GM18507 (cell line): ENCODE measurements around the gene YIF1A.
"Not testable (repeated sequence)": the region's sequence is repeated elsewhere in the genome, so short reads cannot be mapped to it uniquely, and the experiment has no call there.

ENCODE experiments used
- DNase-seq: peaks from one replicate; pipeline ENCODE4 v3.0.0; 2011; ENCODE audit warnings: low read depth; ENCODE audit not compliant: insufficient read length; ENCODE audit errors: extremely low spot score
- FAIRE-seq: peaks from 2 replicates; lab custom pipeline; 2011; peaks lifted over from hg19 to GRCh38; lab: Jason Lieb, UNC

The YIF1A gene

GRCh38 chr11:66277064-66277463 is 11.9 kb downstream of the YIF1A start:
- not testable (repeated sequence) for FAIRE-seq, DNase-seq

GRCh38 chr11:66276619-66277018 is 12.3 kb downstream of the YIF1A start:
- FAIRE-seq, DNase-seq: not testable (repeated sequence)

- FAIRE-seq (no peak), DNase-seq (no peak)
Measured at GRCh38 chr11:66275984-66276612, 12.8 kb downstream of the YIF1A start.

DNA sequence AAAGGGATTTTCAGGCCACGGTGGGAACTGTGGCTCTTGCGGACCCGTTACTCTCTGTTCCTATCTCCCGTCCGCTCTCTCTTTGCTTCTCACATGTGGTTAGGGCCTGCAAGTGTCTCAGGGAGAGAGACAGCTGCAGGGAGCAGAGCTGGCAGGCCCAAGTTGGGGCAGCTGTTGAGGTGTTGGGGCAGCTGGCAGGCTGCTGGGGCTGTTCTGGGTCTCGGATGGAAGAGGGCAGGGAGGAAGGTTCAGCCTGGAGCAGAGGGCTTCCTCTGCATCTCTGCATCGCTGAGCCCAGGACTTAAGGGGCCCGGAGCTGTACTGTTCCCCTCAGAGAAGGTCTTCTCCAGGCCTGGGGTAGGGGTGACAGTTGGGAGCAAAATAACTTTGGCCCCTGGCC is 13.5 kb downstream of the YIF1A start:
- FAIRE-seq (no peak), DNase-seq (no peak)

DNA sequence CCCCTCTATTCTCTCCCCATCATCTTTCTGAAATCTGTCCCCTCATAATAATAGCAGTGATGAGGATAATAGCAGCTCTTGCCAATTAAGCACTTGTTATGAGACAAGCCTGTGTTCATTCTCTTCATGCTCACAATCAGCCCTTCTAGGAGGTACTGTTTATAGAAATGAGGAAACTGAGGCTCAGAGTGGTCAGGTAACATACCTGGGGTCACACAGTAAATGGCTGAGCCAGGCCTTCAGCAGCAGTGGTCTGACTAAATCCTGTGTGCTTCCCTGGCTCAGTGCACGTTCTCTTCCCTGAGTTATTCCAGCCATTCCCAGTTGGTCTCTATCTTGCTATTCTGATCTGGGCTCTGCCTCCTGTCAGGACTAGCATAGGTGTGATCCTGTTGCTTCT is 14.7 kb downstream of the YIF1A start:
- no peak for FAIRE-seq
- DNase-seq: no peak

DNA sequence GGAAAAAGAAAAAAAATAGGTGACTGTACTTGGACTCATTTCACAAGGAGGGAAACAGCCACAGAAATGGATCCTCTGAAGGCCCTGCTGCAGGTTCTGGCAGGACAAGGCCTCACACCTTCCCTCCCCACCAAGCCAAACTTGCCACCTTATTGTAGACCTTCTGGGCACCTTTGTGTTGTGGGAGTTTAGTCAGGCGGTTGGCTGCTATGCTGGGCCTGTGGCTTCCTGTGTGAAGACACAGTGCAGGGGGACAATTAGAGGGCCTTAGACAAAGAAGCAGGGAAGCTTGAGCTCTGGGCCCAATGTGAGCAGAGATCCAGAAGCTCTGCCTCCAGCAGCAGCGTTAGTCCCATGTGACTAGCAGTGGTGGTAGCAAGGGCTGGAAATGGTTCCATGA is 16.3 kb downstream of the YIF1A start:
- DNase-seq: no peak
- FAIRE-seq: no peak

GRCh38 chr11:66271816-66272215 is 17.1 kb downstream of the YIF1A start:
- FAIRE-seq: no peak
- DNase-seq: no peak

GRCh38 chr11:66268952-66269905 is 19.7 kb downstream of the YIF1A start:
- FAIRE-seq (no peak), DNase-seq (no peak)

- peak; percentile 98 for DNase-seq
- peak; percentile 97 for FAIRE-seq
Measured at GRCh38 chr11:66268244-66268951, 20.5 kb downstream of the YIF1A start, which contains the start of gene RAB1B. RAB1B (plus strand) TSS chr11:66268639; CDS start chr11:66268680, 41 bp downstream.

DNA sequence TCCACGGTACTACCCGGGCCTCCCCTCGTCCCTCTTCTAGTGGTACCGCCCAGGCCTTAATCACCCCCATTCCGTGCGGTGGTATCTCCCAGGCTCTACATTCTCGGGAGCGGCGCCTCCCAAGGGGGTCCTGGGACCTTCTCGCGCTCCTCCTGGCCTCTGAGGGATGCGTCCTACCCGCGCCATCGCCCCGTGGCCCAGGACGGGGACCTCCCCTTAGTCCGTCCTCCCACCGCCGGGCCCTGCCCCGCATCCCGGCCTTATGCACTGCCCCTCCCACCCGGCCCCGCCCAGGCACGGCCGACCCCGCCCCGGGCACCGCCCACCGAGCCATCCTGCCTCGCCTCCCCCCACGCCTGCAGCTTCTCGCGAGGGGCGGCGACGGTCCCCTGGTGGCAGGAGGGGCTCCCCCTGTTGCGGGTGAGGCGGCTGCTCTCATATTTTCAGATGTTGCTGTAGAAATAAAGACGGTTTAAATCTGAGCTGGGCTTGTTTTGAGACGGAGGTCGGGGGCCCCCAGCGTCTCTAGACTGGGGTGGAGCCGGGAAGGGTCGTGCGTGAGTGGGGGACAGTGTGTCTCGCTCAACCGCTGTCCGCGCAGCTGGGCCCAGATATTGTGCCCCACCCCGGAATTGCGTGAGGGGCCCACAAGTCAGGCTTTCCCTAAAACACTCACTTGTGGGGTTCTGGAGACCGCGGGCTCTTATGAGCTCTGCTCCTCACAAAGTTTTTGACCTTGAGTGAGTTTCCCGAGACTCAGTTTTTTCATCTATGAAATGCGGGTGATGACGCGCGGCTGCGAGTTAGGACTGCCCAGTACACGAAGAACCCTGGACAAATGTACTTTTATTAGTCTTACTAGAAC is 21.3 kb downstream of the YIF1A start:
- DNase-seq: peak; percentile 68
- peak; percentile 77 for FAIRE-seq

GRCh38 chr11:66267039-66267378 is 21.9 kb downstream of the YIF1A start:
- DNase-seq: no peak
- FAIRE-seq: no peak

DNA sequence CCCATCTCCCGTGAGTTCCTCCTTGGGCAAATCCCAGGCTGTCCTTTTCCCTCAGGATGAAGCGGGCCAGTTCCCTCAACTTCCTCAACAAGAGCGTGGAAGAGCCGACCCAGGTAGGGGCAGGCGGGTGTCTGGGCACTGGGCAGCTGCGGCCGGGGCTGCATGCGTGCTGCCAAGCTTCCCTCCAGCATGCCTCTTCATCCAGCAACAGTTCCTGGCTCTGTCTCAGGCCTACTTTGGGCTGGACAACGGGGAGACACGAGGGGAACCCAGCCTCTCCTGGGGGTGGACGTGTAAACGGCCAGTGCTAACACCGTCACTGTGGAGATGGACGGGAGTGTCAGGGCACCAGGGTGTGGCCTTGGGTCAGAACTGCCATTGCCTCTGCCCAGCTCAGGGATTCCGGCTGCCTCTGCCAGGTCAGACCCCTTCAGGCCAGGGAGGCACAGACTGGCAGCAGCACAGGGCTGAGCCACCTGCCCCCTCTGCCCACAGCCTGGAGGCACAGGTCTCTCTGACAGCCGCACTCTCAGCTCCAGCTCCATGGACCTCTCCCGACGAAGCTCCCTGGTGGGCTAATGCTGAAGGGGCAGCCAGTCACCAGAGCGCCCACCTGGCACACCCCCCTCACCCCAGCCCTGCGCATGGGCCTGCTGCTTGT is 22.4 kb downstream of the YIF1A start:
- no peak for FAIRE-seq
- DNase-seq: no peak

DNA sequence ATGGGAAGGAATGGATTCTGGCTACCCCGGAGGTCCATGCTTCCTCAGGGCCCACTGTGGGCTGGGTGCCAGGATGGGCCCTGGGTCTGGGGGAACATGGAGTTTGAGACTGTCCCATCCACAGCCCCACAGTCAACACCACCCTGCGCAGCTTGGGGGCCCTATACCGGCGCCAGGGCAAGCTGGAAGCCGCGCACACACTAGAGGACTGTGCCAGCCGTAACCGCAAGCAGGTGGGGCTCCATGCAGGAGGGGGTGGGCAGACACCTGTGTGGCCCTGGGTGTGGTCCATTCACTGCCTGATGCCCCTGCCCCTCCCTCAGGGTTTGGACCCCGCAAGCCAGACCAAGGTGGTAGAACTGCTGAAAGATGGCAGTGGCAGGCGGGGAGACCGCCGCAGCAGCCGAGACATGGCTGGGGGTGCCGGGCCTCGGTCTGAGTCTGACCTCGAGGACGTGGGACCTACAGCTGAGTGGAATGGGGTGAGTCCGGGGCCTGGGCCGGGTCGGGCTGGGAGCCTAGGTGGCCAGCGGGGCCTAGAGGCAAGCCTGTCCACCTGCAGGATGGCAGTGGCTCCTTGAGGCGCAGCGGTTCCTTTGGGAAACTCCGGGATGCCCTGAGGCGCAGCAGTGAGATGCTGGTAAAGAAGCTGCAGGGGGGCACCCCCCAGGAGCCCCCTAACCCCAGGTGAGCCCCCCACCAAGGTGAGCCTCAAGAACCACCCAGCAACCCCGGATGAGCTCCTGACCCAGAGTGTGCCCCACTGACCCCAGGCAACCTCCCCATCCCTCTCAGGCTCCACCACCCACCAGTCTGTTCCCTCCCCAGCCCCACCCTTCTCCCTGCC is 23.2 kb downstream of the YIF1A start:
- DNase-seq (no peak), FAIRE-seq (no peak)

GRCh38 chr11:66264914-66265313 is 24.0 kb downstream of the YIF1A start:
- no peak for DNase-seq
- FAIRE-seq: no peak

GRCh38 chr11:66264383-66264782 is 24.6 kb downstream of the YIF1A start:
- FAIRE-seq (no peak), DNase-seq (no peak)

DNA sequence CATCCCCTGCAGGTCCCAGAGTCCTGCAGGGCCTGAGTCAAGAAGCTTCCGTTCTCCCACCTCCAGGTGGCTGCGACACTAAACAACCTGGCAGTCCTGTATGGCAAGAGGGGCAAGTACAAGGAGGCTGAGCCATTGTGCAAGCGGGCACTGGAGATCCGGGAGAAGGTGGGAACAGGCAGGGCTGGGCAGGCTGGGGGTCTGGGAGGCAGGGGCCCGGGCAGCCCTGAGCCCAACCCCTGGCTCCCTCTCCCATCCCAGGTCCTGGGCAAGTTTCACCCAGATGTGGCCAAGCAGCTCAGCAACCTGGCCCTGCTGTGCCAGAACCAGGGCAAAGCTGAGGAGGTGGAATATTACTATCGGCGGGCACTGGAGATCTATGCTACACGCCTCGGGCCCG is 25.2 kb downstream of the YIF1A start:
- FAIRE-seq (no peak), DNase-seq (no peak)

DNA sequence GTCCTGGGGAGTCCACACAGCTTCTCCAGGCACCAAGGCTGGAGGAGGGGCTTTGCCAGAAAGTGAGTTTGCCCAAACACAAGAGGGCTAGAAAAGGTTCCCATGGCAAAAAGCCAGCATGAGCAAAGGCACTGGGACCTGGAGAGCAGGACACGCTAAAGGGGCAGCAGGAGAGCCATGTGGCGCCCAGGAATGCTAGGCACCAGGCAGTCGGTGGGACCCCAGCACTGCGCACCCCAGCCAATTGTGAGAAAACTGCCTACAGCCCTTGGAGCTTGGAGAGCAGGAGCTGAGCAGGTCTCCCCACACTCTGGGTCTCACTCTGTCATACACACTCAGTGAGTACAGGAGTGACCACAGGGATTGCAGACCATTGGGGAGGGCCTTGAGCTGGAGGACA is 25.7 kb downstream of the YIF1A start:
- FAIRE-seq (no peak), DNase-seq (no peak)

- no peak for FAIRE-seq
- DNase-seq: no peak
Measured at GRCh38 chr11:66262696-66263095, 26.2 kb downstream of the YIF1A start.
